ENCODE results near the gene HIVEP2. TPM values are rescaled to one million over a fixed set of nuclear protein-coding genes. Genes with fewer than 3 reads are reported as not detected.

Gene HIVEP2
- total RNA-seq, 1 donor from 2014 or later, result 15.2 TPM

DNA sequence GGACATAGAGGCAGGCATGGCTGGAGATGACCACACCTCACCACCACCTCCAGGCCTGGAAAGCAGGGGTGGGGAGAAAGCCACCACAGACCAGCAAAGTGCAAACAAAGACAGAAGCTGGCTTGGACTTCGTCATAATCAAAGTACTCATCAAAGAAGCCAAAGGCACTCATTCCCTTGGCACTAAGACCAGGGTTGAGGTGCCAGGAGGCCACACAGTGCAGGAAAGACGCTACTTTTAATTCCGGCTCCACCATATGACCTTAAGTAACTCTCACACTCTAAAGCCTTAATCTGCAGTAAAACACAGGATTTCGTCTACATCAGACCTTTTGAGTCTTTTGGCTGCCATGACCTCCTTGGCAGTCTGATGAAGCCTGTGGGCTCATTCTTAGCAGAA, 123.1 kb downstream of the HIVEP2 start:
- H3K4me3 Mint-ChIP-seq, result no peak overlapping the region
- TF ChIP-seq, protein P1, sequence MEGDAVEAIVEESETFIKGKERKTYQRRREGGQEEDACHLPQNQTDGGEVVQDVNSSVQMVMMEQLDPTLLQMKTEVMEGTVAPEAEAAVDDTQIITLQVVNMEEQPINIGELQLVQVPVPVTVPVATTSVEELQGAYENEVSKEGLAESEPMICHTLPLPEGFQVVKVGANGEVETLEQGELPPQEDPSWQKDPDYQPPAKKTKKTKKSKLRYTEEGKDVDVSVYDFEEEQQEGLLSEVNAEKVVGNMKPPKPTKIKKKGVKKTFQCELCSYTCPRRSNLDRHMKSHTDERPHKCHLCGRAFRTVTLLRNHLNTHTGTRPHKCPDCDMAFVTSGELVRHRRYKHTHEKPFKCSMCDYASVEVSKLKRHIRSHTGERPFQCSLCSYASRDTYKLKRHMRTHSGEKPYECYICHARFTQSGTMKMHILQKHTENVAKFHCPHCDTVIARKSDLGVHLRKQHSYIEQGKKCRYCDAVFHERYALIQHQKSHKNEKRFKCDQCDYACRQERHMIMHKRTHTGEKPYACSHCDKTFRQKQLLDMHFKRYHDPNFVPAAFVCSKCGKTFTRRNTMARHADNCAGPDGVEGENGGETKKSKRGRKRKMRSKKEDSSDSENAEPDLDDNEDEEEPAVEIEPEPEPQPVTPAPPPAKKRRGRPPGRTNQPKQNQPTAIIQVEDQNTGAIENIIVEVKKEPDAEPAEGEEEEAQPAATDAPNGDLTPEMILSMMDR (IDR thresholded peaks at IDR 0.05; ENCODE audit: unreplicated experiment), result no peak
- H3K27ac Mint-ChIP-seq, result no peak overlapping the region
- DNase-seq (ENCODE audit: low spot score in 2 of 2, unreplicated experiment in 2 of 2), result no peak
- no peaks in the 10 kb centered on the region for H3K36me3 Mint-ChIP-seq
- H3K4me1 Mint-ChIP-seq, result peaks cover 35% of the 10 kb centered on the region
- H3K27me3 Mint-ChIP-seq (ENCODE audit: low read depth), result no peaks in the 10 kb centered on the region
- H3K9me3 Mint-ChIP-seq, result no peaks in the 10 kb centered on the region

DNA sequence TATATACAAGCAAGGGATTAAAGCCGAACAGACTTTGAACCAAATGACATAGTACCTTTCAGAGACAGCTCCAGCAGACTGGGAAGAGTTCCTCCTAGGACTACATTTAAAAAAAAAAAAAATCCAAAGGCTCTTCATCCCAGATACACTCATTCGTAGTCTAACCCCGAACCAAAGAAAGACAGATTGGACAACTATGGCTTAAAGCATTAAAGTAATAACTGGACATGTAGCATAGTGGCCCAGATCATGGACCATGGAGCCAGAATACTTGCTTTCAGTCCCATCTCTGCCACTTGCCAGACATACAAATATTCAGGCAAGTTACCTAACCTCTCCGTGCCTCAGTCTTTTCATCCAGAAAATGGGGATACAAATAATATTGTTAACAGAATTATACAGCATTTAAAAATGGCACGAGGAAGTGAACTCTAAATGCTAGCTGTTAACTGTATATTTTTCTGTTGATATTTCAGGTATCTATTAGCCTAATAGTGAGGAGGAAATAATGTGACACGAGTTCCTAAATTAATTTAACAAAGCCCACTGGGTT, 123.7 kb downstream of the HIVEP2 start:
- TF ChIP-seq, protein P1 (IDR thresholded peaks at IDR 0.05; ENCODE audit: unreplicated experiment), result no peak
- H3K4me3 Mint-ChIP-seq, result no peak overlapping the region
- no peaks in the 10 kb centered on the region for H3K9me3 Mint-ChIP-seq
- H3K27me3 Mint-ChIP-seq (ENCODE audit: low read depth), result no peaks in the 10 kb centered on the region
- H3K27ac Mint-ChIP-seq, result peak overlapping the region; percentile 75
- no peak for DNase-seq (ENCODE audit: low spot score in 2 of 2, unreplicated experiment in 2 of 2)
- peaks cover 38% of the 10 kb centered on the region for H3K4me1 Mint-ChIP-seq
- H3K36me3 Mint-ChIP-seq, result no peaks in the 10 kb centered on the region

DNA sequence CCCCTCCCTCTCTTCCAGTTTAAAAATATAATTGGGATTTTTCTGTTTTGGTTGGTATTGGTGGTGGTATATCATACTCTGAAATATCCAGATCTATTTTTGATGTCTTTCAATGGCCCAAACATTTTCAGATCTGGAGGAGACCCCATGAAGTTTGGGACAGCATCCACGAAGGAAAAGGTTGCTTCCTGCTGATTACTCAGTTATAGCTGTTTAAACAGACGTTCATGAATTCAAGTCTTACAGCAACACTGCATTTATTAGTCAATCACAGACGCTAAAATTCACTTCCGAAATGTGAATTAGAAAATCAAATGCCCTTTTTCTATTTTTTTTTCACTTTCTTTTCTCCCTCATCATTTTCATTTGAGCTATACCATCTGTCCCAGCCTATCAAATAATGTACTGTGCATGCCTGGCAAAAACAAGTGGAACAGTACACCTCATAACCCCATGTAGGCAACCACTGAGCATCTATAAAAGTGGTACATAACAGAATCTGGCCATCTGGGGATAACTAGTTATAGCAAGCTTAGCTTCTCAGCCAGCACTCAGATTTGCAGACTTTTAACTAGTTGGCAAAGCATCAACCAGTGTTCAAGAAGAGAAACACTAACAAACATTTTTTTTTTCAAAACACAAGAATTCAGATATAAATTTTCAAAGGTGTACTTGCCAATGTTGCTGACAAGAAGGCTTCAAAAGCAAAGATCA, 124.5 kb downstream of the HIVEP2 start:
- Mint-ChIP-seq H3K27ac (peak overlapping the region; percentile 80), H3K4me3 (peak overlapping the region; percentile 37), H3K36me3 (no peaks in the 10 kb centered on the region), H3K27me3 (ENCODE audit: low read depth) (no peaks in the 10 kb centered on the region), H3K4me1 (peaks cover 39% of the 10 kb centered on the region), H3K9me3 (no peaks in the 10 kb centered on the region)
- TF ChIP-seq, protein P1 (IDR thresholded peaks at IDR 0.05; ENCODE audit: unreplicated experiment), result no peak
- DNase-seq (ENCODE audit: low spot score in 2 of 2, unreplicated experiment in 2 of 2), result no peak

DNA sequence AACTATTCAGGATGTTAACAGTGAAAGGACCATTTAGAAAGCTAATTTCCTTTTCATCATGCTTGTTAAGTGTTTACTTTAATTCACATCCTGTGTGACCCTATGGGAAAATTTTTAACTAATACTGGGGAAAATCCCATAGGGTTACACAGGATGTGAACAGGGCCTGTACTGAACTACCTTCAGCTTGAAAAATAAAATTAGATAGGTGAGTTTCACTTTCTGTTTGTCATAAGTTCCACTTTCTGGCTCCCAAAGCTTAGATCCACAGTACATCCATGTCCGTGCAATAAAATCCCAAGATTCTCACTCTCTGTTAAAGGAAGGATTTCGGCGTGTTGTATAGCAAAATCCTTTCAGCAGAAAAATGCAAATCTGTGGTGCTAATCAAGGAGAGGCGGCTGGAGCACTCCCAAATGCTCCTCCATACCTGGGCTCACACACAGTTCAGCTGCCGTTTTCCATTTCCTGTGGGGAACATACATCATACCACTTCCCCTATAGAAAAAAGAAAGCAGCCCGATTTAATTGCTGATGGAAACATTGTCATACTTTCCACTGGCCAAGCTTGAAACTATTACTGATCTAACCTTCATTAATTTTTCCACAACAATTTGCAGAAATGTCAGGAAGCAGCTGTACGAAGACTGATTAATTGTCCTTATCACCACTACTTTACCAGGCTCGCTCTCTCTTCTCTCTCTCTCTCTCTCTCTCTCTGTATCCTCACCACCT, 125.2 kb downstream of the HIVEP2 start:
- DNase-seq (ENCODE audit: low spot score in 2 of 2, unreplicated experiment in 2 of 2), result no peak
- no peaks in the 10 kb centered on the region for H3K36me3 Mint-ChIP-seq

DNA sequence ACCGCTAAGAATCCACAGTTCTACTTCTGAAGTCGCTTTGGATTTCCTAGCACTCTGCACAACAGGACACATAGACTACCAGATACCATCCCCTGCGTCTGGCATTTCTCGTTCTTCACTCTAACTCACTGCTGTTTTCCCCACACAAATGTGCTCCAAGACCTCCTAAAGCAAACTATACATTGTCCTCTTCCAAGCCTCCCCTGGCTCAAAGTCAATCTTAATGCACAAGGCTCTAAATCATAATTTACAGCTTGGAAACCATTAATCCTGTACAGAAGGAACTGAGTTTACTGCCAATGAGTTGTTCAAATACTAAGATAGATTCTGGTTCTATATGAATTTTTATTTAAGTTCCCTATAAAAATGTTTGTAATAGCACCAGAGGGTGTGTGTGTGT, 128.5 kb downstream of the HIVEP2 start:
- no peaks in the 10 kb centered on the region for H3K27me3 Mint-ChIP-seq (ENCODE audit: low read depth)
- no peak overlapping the region for H3K4me3 Mint-ChIP-seq
- H3K27ac Mint-ChIP-seq, result no peak overlapping the region
- H3K4me1 Mint-ChIP-seq, result peaks cover 31% of the 10 kb centered on the region
- H3K9me3 Mint-ChIP-seq, result no peaks in the 10 kb centered on the region
- H3K36me3 Mint-ChIP-seq, result no peaks in the 10 kb centered on the region
- DNase-seq (ENCODE audit: low spot score in 2 of 2, unreplicated experiment in 2 of 2), result no peak
- TF ChIP-seq, protein P1 (IDR thresholded peaks at IDR 0.05; ENCODE audit: unreplicated experiment), result no peak

More for the DNA sequence above, 125.2 kb downstream of the HIVEP2 start:
- Mint-ChIP-seq H3K9me3 (no peaks in the 10 kb centered on the region), H3K4me1 (peaks cover 37% of the 10 kb centered on the region), H3K4me3 (peak overlapping the region; percentile 37), H3K27ac (peak overlapping the region; percentile 80), H3K27me3 (ENCODE audit: low read depth) (no peaks in the 10 kb centered on the region)
- TF ChIP-seq, protein P1 (IDR thresholded peaks at IDR 0.05; ENCODE audit: unreplicated experiment), result no peak

Measured in mesothelial cell of epicardium (in vitro differentiated cells).